HG02970 (cell line): ENCODE results near the gene PHTF1.
"Not testable (repeated sequence)": the region's sequence is repeated elsewhere in the genome, so short reads cannot be mapped to it uniquely, and the experiment has no call there.

Experiments
- ATAC-seq: cut with Tn5 transposase; IDR thresholded peaks from one replicate; pipeline ENCODE4 v1.9.1; 2021; ENCODE audit warnings: mild to moderate bottlenecking, moderate library complexity, moderate number of reproducible peaks; ENCODE audit not compliant: unreplicated experiment, low FRiP score

The PHTF1 gene

DNA sequence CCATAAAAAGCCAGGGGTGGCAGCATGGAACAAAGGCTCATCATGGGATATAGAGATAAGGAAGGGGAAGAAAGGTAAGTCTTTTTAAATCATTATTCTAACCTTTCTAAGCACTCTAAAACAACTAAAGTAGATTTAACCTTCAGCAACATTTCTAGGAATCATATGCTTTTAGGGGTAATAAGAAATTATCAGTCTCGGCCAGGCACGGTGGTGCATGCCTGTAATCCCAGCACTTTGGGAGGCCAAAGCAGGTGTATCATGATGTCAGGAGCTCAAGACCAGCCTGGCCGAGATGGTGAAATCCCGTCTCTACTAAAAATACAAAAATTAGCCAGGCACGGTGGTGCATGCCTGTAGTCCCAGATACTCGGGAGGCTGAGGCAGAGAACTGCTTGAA is 20.3 kb upstream of the PHTF1 start:
- ATAC-seq: no peak

DNA sequence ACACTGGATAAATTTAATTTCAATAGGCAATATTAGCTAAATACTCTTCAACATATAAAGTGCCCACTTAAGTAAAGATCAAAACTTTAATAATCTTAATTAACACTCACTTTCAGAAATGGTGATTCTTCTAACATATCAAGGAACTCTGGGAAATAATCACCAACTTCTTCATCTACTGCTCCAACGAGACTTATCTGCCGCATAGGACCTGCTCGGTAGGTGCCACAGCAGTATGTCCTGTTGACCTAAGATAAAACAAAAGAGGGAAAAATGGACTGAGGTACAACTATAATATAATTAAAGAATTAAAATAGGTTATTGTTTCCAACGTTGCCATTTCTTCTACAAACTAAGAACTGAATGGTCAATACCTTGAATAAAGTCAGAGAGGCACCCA is 18.3 kb upstream of the PHTF1 start:
- ATAC-seq: no peak

DNA sequence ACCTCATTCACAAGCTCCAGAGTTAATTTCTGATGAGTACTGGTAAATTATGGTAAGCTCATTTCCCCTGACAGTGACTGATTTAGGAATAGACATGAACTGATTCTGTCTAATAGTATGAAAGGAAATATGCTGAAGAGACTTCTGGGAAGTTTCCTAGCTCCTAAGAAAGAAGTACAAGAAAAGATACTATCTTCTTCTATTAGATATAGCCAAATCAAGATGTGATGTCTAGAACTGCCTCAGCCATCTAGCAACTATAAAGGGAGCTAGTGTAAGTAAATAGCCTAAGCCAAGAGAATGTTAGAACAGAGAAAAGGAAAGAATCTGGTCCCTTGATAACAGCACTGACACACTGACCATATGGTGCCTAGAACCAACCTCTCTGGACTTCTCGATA is 10.7 kb upstream of the PHTF1 start:
- ATAC-seq: no peak

DNA sequence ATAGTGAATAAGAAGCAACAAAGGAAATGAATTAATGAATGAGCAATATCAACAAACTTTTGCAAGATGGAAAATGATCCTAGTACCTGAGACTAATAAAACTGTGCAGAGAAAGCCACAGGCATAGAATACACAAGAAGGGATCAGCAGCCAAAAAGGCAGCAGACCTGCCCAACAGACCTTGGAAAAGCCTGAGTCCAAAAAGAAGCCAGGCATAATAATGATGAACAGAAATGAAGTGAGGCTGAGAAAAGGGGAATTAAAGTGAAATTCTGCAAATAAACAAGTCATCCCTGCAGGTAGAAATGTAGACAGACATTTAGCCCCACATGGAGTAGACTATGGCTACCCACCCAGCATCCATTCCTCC is 10.3 kb upstream of the PHTF1 start:
- no peak for ATAC-seq

DNA sequence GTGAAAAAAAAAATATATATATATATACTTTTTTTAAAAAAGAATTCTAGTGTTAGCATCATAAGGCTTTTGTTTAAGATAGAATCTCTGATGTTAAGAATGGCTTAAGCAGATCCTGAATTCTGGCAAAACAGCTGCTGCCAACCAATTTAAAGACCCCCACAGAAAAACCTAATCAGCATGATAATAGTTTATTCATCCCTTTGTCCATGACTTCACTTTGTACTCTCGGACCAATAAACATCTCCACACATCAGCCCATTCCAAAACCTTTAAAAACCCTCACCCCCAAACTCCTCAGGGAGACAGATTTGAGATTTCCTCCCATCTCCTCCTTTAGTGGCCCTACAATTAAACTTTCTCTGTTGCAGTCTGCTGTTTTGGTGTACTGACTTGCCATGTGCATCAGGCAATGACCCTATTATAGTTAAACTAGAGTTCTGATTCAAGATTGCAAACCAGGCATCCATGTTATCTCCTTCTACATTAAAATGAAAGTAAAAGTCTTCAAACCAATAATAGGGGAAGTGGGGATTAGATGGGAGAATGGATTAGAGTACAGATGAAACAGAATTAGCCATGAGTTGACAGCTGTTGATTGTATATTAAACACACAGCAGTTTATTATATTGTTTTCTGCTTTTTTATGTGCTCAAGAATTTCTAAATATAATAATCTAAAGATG is 9.8 kb upstream of the PHTF1 start:
- ATAC-seq: no peak

DNA sequence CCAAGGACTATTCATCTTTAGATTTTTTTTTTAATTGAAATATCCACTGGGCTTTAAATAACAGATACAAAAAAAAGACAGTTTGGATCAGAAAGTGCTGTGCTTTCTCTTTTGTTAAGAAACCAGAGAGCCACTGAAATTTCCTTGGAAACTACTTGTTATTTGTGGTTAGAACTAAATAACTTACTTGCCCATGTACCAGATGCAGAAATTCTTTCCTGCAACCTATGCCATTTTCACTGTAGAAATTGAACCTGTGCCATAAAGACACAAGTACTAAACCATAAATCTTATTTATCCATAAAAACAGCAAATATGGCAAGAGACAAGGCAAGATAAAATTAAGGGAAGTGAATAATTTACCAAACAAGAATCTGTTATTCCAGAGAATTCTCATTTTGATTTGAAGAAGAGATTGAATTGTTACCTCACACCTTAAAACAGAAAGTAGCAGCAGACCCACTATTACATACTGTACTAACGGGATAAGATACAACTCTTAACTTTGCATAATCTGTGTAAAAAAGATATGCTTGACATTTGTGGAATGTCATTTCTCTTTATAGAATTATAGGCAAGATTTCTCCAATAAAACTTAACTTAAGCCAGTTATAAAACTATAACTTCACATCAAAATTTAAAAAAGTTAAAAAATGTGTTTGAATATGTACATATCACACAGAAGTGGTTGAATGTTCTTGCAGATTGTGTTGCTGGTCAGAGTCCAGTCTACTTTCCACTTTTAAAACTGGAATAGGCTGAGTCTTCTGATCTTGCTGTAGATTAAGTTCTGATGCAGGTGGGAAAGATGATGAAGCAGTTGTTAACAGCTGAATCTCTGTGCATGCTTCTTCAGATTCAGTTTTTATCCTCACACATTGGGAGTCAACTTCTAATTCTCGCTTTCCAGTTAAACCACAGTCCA is 6.3 kb upstream of the PHTF1 start:
- ATAC-seq: no peak

DNA sequence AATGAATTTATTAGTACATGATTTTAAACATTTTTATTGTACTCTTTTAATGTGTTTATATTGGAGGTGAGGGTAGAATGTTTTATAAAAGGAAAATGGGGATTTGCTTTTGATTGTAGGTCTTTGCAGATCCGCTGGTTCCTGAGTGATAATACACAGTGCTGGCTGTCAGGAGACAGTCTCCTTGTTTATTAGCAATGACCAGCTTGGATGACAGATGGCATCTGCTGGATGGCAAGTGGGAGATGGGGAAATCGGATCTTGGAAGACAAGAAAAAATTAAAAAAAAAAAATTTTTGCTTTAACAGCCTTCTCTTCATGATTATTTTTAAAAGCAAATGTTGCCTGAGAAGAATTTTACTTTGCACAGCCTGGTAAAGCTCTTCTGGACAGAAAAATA is 4.4 kb upstream of the PHTF1 start:
- ATAC-seq: no peak

DNA sequence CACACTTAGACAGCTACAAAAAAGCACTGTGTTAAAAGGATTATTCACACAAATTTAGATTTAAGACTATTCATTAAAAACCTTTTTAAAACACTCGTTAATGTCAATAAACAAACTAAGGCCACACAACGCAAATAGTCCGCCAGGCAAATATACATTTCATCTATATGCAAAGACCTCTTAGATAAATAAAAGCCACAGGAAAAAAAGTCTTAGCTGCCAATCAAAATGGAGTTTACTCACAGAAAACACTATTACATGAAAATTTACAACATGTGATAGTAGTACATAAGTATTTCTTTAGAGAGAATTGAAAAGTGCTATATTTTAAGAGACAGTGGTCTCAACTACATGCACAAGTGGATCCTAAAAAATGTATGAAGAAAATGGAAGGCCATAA is 2.7 kb upstream of the PHTF1 start:
- no peak for ATAC-seq

DNA sequence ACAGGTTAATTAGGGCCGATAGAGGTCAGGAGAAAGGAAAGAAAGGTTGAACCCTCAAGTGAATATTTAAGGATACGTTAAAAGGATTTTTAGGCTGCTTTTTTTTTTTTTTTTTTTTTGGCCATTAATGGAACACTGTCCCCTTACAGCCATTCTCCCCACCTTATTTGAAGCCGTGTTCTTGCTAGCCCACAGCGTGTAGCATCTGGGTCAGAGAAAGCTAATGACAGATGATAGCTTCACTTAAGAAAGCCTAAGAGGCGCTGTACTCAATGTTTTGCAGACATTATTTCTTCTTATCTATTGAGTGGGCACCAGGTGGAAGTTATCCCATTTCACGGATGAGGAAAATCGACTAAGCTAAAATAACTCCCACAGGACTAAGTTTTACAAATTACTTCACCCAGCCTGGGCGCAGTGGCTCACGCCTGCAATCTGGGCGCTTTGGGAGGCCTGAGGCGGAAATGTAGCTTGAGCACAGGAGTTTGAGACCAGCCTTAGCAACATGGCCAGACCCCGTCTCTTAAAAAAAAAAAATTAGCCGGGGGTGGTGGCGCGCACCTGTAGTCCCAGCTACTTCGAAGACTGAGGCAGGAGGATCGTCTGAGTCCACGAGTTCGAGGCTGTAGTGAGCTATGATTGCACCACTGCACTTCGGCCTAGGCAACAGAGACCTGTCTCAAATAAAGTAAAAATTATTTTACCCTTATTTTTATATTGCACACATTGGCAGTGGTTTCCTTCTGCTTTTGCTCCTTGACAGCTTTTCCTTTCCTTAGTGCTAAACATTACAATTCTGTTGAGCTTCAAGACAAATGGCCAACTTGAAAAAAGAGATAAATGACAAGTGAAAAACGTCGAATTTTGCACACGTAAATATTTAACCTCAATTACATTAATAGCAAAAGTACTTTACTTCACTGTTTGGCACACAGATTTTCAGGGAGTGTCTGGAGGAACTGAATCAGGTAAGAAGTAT is 1.1 kb upstream of the PHTF1 start:
- ATAC-seq: no peak

DNA sequence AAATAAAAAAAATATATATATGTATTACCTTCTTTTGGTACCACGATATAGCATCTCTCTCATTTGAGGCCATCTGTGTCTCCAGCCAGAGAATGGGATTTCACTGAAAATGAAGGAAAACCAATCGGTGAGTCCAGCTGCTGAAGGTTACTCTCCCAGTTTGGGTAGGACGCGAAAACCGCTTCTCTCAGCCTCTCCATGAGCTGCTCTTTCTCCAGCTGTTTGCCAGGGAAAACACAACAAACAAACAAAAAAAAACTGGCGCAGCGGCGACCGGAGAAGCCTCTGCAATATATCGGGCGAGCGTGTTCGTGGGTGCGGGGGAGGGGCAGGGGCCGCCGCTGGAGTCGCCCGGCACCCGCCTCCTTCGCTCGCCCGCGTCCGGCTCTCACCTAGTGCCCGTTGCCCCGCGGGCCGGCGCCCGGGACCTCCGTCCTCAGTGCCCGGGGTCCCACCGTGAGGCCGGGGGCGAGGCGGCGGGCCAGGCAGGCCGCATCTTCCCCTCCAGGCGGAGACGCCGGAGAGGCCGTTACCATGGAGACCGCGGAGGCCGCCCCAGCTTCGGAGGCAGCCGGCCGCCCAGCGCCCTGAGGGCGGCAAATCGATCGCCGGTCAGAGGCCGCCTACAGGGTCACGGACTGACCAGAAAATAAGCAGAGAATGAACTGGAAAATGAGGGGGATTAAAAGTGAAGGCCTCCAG is 504 bp downstream of the PHTF1 start:
- peak; percentile 63 for ATAC-seq

DNA sequence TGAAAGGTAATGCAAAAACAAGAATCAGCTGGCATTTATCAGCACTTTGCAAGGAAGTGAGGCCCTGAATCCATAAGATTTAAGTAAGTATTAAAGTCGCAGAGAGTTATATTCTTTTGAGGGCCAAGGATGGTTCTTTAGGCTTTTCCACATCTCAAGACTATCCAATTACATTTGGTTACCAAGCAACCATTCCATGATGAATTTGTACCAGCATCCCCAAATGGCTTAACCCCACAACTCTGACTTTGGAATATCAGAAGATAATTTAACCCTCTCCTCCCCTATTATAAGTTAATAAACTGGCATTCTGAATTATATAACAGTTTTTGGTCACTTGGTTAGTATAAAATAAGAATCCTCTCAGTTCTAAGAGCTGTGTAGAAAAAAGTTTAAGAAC is 2.8 kb downstream of the PHTF1 start:
- no peak for ATAC-seq

DNA sequence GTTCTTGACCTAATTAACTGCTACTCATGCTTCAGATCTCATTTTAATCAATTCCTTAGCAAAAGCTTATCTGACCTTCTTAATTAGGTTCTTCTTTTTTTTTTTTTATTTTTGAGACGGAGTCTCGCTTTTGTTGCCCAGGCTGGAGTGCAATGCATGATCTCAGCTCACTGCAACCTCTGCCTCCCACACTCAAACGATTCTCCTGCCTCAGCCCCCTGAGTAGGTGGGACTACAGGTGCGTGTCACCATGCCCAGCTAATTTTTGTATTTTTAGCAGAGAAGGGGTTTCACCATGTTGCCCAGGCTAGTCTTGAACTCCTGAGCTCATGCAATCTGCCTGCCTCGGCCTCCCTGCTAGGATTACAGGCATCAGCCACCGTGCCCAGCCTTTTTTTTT is 6.0 kb downstream of the PHTF1 start:
- ATAC-seq: not testable (repeated sequence)

DNA sequence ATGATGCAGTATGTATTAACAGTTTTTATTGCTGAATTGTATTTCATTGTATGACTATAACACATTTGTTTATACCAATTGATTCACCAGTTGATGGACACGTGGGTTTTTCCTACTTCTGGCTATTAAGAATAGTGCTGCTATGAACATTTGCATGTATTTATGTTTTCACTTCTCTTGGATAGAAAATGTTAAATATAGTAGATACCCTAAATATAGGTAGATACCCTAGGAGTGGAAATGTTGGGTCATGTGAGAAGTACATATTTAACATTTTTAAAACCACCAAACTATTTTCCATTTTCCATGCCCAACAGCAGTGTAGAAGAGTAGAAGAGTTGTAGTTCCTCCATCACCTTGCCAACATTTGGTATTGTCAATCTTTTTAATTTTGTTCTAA is 7.8 kb downstream of the PHTF1 start:
- no peak for ATAC-seq

DNA sequence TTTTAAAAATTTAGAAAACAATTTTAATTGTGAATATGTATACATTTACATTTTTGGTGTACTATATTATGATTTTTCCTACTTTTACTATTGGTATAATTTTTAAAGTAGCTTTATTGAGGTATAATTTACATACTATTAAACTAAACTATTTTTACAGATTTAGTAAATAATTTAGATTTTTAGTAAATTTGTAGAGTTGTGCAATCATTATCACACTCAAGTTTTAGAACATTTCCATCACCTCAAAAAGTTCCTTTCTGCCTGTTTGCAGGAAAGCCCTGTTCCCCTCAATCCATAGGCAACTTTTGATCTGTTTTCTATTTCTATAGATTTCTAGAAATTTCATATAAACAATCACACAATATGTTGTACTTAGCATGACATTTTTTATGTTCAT is 8.2 kb downstream of the PHTF1 start:
- no peak for ATAC-seq

DNA sequence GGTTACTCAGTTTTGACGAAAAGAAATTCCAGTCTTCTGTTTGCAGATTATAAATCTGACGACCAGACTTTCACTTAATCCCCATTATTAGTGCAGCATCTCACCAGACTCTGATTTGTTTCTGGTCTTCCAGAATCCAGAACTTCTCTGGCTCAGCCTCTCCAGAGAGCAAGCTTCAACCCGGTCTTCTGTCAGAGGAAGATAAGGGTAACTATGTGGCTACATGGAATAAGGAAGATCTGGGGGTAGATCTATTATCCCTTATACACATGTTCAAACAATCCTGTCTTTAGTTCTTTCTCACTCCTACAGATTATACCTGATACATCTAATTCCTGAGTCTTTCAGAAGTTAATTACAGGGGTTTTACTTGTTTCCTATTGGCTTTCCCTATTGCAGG is 9.9 kb downstream of the PHTF1 start:
- ATAC-seq: no peak

DNA sequence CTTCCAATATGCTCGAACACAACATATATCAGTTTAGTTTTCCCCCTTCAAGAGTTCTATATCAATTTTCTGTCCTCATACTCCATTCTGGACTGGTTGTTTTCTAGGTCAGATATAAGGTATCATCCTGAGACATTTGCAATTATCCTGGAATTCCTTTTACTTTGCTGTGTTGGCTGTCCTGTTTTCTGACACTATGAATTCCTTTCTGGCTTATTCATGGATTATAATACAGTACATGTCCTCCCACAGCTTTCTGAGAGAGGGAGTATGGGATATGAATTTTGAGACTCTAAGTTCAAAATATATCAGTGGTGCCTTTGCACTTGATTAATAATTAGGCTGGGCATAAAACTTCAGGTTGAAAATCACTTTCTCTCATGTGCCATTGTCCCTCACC is 11.9 kb downstream of the PHTF1 start:
- no peak for ATAC-seq

DNA sequence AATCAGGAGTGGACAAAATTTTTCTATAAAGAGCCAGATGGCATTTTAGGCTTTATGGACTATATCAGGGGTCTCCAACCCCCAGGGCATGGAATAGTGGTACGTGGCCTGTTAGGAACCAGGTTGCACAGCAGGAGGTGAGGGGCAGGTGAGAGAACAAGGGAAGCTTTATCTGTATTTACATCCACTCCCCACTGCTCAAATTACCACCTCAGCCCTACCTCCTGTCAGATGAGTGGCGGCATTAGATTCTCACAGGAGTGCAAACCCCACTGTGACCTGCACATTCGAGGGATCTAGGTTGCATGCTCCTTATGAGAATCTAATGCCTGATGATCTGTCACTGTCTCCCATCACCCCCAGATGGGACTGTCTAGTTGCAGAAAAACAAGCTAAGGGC is 13.9 kb downstream of the PHTF1 start:
- no peak for ATAC-seq

DNA sequence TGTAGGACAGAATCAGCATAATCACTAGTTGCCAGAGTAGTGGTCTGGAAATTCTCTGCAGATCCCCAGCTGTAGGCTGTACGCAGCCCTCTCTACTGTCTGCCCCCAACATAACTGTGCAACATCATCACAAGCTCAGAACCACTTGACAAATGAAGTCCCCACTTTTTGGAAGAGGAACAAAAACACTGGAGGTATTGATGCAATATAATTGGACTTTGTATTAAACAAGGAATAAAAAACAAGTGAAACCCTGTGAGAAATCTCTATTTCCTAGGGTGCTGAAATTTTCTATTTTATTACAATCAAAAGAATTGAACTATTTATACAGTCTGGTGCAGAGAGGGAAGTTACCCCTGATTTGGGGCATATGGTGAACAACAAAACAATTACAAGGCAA is 15.2 kb downstream of the PHTF1 start:
- ATAC-seq: no peak

DNA sequence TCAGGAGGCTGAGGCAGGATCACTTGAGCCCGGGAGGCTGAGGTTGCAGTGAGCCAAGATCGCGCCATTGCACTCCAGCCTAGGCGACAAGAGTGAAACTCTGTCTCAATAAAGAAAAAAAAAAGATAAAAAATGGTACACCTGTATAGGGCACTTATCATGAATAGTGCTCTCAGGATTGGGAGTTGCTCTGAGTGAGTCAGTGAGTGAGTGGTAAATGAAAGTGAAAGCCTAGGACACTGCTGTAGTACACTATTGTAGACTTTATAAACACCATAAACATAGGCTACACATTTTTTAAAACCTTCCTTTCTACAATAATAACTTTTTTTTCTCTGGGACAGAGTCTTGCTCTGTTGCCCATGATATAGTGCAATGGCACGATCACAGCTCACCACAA is 16.8 kb downstream of the PHTF1 start:
- ATAC-seq: no peak

DNA sequence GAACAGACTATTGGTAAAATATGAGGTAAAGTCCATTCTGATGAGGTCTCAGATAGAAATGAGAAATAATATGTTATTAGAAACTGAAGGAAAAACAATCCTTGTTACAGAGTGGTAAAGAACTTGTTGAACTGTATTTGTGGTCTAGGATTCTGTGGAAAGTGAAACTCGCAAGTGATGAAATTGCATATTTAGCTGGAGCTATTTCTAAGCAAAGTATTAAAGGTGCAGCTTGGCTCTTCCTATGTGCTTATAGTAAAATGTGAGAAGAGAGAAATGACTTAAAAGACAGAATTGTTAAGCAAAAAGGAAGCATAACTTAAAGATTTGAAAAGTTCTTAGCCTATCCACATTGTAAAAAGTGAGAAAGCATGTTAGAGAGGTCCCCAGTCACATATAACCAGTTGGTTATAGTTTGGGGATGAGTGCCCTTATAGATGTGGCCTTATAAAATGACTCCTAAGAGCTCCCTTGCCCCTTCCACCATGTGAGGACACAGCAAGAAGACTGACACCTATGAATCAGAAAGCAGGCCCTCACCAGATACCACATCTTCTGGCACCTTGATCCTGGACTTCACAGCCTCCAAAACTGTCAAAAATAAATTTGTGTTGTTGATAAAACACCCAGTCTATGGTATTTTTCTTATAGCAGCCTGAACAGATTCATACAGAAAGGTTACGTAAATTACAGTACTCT is 24.8 kb downstream of the PHTF1 start:
- ATAC-seq: no peak
